GM18951 (cell line): ENCODE data around the gene CDK2.

Source experiments
- POLR2A ChIP-seq: IDR thresholded peaks from 4 replicates; pipeline ENCODE4 v1.6.1; 2011; ENCODE audit warnings: mild to moderate bottlenecking; ENCODE audit not compliant: insufficient read length, insufficient read depth; ENCODE audit errors: extremely low read depth
- in situ Hi-C: fragments of 300-500 bp; cut with MboI; formaldehyde crosslinking; loops from one replicate; pipeline ENCODE4 v1.12.0; 2022; ENCODE audit warnings: low sequenced_read_pairs, mixed read lengths, inconsistent platforms; ENCODE audit not compliant: unreplicated experiment

CDK2 gene

DNA sequence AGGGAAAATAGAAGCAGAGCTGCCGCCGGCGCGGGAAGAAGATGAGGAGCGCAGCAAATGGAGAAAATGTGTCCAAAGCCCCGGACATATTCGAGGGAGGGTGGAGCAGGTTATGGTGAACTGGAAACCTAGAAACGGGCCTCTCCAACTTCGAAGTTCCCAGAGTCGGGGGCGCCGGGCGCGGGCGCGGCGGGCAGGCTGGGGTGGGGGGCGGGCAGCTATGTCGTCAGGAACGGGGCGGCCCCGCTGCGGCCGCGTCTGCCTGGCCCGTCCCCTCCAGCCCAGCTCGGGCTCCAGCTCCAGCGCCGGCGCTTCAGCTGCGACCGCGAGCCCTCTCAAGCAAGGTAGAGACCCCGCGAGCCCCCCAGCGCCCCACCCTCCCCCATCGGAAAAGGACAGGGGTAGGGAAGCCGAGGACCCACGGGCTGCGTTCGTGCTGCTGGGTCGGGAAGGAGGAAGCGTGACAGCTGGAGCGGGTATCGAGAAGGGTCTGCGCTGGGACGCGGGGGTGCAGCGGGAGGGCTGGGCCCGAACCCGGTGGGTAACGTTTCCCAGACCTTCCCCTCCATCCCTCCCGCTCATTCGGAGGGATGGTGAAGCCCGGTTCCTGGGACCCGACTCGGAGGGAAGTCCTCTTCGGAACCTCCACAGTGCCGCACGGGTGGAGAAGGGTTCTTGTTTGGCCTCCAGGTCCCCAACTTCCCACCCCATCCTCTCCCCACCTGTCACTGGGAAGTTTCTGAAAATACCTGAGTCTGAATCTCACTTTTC lies 34.7 kb upstream of the CDK2 start:
- in situ Hi-C loops = no loop called here
- peak; percentile 51 for TF ChIP-seq POLR2A

DNA sequence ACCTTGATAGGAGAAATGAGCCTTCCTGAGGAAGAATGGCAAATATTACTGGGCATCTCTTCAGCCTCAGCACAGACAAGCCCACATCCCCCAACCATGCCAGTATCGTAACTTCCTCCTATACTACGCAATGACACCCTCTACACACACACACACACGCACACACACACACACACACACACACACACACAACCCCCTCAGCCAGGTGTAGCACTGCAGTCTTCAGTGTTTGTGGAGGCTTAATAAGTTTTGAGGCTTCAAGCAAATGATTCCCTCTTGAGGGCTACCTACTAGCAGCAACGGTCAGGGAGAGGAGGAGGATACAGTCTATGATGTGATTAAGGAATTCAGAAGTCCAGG lies 34.1 kb upstream of the CDK2 start:
- TF ChIP-seq POLR2A = no peak
- in situ Hi-C loops = no loop called here

DNA sequence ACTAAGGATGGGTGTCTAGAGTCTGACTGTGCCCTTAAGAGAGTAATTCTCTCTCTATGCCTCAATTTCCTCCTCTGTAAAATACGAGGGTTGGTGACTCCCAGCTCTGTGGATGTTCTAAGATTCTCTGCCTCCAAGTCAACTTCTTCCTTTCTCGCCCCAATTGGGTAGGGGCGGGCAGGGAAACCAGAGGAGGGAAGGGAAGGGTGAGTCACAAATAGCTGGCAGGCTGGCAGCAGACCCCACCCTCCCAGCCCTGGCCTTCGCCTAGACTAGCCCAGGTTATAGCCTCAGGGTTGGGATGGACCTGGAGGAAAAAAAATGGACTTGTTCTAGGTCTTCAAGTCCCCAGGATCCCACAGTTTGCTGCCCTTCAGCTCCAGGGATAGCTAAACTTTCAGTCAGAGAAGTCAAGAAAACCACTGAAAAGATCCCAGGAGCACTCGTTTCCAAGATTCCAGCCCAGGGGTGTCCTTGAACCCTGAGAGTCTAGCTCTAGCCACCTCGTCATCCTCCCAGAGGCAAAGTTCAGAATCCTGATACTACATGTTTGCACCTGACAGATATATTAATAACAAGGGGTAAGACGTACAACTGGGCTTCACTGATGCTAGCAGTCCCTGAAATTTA lies 33.3 kb upstream of the CDK2 start:
- in situ Hi-C loops = no loop called here
- TF ChIP-seq POLR2A = no peak

DNA sequence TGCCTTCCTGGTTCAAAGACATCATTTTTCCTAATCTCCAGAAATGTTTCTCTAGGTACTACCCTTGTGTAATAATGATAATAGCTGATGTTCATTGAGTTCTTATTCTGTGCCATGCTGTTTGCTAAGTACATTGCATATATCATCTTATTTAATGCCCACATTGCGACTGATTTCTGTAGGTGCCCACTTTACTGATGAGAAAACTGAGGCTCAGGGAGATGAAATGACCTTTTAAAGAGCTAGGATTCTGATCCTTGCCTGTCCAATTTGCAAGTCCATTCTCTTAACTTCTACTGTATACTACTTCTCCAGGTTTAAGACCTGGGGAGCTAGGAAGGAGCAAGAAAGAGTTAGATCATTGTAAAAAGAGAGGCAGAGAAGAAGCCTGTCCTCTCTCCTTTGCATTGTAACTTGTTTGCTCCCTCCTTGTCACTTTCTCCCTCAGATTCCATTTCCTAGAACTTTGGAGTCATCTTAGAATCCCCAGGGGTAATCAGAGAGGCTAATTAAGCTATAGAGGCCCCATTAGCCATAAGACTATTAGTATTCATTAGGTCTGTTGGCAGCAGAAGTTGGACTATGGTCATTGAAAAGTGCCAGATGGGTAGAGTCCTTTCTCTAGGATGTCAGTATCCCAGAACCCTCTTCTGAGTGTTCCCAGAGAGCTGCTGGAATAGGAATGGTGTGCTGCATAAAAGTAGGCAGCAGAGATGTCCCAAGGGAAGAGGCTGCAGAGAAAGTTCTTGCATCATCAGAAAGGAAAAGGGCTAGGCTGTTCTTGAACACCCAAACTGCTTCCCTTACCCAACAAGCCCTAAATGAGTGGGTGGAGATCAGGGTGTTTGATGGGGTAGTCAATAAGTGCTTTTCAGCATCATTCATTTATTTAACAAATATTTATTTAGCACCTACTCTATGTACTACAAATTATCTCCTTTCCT lies 32.6 kb upstream of the CDK2 start:
- in situ Hi-C loops = no loop called here
- TF ChIP-seq POLR2A = no peak

DNA sequence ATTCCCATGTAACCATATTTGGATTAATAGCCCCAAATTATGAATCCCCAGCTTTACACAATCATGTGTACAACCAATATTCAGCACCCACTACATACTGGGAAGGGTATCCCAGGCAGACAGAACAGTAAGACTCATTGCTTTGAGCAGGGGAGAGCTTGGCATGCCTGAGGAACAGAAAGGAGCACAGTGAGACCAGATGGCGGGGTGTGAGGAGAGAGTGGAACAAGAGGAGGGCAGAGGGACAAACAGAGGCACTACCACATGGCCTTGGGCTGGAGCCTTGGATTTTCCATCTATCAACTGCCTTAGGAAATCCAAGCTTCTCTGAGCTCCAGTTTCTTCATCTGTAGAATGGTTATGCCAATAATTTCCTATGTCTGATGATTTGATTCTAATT lies 31.9 kb upstream of the CDK2 start:
- in situ Hi-C loops = no loop called here
- no peak for TF ChIP-seq POLR2A

DNA sequence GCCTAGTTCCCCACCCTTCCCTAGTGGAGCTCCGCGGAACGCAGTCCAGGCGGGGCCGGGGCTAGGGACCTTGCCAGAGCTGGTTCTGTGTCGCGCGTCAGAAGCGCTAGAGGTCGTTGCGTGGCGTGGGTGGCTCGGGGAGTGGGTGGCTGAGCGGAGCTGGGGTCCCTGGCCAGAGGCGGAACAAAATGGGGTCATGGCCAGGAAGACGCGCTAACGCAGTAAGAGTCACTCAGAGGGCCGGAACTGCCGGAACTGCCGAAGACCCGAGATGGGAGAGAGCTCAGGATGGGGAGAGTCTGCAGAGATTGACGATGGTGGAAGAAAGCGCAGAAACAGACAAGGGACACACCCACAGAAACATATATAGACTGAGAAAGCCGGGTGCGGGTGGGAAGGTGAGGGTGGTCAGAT lies 30.9 kb upstream of the CDK2 start:
- in situ Hi-C loops = no loop called here
- TF ChIP-seq POLR2A = no peak

DNA sequence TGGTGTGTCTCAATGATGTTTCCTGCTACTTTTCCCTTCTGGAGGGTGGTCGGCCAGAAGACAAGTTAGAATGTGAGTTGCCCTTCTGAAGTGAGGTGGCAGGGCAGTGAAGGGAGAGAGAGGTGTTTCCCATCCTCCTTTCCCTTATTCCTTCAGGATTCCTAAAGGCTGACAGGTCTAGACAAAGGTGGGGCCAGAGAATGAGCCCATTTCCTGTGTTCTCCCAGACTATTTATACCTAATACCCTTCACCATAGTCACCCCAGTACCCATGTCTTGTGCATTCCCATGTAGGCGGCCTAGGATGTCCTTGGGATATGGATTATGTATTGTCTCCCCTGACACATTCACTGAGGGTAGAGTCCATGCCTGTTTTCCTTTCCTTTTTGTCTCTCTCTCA lies 28.6 kb upstream of the CDK2 start:
- in situ Hi-C loops = no loop called here
- TF ChIP-seq POLR2A = no peak

DNA sequence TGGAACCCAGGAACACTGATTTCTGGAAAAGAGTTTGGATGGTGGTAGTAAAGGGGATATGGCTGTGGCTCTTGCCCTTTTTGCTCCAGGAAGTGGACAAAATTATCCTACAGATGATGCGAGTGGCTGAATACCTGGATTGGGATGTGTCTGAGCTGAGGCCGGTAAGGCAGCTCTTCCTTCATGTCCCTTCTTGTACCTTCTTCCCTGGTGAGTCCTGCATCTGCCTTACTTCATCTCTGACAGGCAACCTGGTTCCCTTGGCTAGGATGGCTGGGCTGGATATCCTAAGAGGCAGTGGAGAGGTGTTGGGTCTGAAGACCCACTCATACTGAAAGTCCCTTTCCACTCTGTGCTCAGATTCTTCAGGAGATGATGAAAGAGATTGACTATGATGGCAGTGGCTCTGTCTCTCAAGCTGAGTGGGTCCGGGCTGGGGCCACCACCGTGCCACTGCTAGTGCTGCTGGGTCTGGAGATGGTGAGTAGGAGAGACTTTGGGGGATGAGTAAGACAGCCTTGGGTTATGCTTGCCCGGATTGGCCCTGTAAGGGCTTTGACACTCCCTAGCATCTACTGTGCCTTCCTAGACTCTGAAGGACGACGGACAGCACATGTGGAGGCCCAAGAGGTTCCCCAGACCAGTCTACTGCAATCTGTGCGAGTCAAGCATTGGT lies 27.7 kb upstream of the CDK2 start:
- TF ChIP-seq POLR2A = no peak
- in situ Hi-C loops = no loop called here

DNA sequence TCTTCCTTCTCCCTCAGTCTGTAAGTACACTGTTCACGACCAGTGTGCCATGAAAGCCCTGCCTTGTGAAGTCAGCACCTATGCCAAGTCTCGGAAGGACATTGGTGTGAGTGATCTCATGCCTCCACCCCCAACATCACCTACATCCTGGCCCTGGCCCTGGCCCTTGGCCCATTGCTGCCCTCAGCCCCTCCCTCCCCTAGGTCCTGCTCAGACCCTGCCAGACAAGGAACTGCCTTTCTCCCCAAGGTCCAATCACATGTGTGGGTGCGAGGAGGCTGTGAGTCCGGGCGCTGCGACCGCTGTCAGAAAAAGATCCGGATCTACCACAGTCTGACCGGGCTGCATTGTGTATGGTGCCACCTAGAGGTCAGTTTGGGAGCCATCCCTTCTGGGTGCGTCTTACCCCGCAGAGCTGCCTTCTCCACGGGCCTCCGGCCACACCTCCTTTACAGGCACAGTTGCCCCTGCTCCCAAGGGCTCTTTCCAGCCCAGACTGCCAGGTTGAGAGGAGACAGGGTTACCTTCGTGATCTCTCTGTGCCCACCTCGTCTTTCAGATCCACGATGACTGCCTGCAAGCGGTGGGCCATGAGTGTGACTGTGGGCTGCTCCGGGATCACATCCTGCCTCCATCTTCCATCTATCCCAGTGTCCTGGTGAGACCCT lies 26.4 kb upstream of the CDK2 start:
- in situ Hi-C loops = loop anchor here (10.0 kb wide), 1 partner anchor 195 kb away; the partner anchor contains the start of gene GDF11
- no peak for TF ChIP-seq POLR2A

DNA sequence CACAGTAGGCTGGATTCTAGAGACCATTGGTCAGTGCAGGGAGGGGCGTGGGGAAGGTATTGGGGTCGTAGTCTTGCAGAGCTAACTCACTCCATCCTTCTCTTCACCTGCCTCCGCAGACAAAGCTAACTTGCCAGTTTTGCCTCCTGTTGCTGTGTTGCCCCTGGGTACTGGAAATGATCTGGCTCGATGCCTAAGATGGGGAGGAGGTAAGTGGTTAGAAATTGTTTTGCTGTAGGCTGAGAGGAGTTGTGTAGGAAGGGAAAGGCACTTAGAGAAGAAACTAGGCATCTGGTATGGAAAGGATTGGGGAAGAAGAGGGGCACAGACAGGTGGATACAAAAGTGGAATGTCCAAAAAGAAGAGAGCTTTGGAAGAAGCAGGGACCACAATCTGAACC lies 24.6 kb upstream of the CDK2 start:
- in situ Hi-C loops = loop anchor here (10.0 kb wide), 1 partner anchor 197 kb away; the partner anchor contains the start of gene GDF11
- no peak for TF ChIP-seq POLR2A

DNA sequence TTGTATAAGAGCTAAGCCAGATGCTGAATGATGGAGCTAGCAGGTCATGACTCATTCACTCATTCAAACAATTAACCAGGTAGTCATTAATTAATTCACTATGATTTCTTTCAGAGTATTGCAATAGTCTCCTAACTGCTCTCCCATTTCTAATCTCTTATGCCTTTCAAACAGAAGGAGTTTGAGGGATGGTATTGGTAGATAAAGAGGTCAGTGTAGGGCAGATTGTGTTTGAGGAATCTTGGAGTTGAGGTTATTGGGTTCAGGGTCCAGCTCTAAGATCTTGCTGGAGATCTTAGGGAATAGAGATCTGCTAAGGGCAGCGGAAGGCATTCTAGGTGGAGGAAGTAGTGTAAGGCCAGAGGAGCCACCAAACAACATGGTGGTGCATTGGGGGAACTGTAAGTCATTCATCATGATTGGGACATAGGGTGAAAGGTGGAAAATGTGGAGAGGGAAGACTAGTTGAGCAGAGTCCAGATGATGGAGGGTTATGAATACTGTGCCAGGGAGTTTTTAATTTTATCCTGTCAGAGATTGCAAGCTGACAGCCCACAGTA lies 24.0 kb upstream of the CDK2 start:
- TF ChIP-seq POLR2A = no peak
- in situ Hi-C loops = loop anchor here (10.0 kb wide), 1 partner anchor 198 kb away; the partner anchor contains the start of gene GDF11

DNA sequence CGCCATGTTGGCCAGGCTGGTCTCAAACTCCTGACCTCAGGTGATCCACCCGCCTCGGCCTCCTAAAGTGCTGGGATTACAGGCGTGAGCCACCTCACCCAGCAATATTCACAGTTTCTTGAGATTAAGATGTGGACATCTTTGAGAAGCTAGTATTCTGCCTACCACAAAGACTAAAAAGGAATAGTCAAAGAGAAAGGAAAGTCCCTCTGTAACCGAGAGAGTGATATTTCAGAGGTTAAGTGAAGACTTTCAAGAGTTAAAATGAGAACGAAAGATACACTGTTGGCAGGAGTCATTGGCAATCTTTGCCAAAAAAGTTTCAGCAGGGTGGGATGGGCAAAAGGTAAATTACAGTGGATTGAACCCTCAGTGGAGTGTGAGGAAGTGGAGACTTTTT lies 20.1 kb upstream of the CDK2 start:
- no peak for TF ChIP-seq POLR2A
- in situ Hi-C loops = loop anchor here (10.0 kb wide), 1 partner anchor 202 kb away; the partner anchor contains the start of gene GDF11
